Mammary epithelial cell (primary cell): Measurements from ENCODE around the gene CD200R1.

Source experiments
- EZH2 ChIP-seq: IDR thresholded peaks from 2 replicates; pipeline ENCODE4 v1.6.1; 2012; ENCODE audit warnings: low read length, inconsistent platforms, borderline replicate concordance
- TF ChIP-seq, protein P1 (sequence below), 2 donors: IDR thresholded peaks in 1 of 2; conservative IDR thresholded peaks in 1 of 2; 2 replicates each; pipeline ENCODE4 v1.5.1; 2011 to 2012; ENCODE audit warnings: inconsistent platforms in 2 of 2, low read length in 2 of 2, mild to moderate bottlenecking in 2 of 2, control low read depth in 1 of 2, low read depth in 1 of 2; ENCODE audit not compliant: insufficient read depth in 1 of 2; ENCODE audit errors: extremely low read depth in 1 of 2

DNA sequence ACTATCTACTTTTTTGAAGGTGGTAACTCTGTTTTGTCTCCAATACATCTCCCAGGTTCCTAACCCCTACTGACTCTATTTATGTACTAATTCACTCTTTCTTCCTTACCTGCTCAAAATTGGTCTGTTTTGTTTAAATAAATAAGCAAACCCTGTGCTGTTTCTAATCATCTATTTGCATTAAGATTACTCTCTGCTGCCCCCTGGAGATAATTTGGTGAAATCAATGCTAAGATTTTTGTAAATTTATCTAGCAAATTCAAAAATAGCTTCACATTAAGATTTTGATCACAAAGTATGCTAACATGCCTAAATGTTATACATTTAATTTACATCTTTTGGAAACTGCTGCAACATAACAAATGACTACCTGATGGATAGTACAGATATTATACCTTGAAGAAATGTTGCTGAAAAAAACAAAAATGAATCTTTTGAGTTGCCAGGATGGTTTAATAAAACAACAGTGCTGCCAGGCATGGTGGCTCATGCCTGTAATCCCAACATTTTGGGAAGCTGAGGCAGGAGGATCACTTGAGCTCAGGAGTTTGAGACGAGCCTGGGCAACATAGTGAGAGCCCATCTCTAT lies 4.4 kb upstream of the CD200R1 start:
- TF ChIP-seq, protein P1, sequence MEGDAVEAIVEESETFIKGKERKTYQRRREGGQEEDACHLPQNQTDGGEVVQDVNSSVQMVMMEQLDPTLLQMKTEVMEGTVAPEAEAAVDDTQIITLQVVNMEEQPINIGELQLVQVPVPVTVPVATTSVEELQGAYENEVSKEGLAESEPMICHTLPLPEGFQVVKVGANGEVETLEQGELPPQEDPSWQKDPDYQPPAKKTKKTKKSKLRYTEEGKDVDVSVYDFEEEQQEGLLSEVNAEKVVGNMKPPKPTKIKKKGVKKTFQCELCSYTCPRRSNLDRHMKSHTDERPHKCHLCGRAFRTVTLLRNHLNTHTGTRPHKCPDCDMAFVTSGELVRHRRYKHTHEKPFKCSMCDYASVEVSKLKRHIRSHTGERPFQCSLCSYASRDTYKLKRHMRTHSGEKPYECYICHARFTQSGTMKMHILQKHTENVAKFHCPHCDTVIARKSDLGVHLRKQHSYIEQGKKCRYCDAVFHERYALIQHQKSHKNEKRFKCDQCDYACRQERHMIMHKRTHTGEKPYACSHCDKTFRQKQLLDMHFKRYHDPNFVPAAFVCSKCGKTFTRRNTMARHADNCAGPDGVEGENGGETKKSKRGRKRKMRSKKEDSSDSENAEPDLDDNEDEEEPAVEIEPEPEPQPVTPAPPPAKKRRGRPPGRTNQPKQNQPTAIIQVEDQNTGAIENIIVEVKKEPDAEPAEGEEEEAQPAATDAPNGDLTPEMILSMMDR (conservative IDR thresholded peaks at IDR 0.05 in 1 of 2, IDR thresholded peaks at IDR 0.05 in 1 of 2; ENCODE audit: extremely low read depth in 1 of 2, insufficient read depth in 1 of 2, low read depth in 1 of 2, low read length in 2 of 2): peak; percentile 56 to 58
- TF ChIP-seq EZH2: no peak
